DMS53 treated with DMSO at 0.1 percent for 48 hours (cell line): Measurements from ENCODE around the gene PRR5.
"Not testable (repeated sequence)": the region's sequence is repeated elsewhere in the genome, so short reads cannot be mapped to it uniquely, and the experiment has no call there.

Experiments used
- DNase-seq: peaks from one replicate; lab custom pipeline; 2025; ENCODE audit not compliant: unreplicated experiment; lab: John Stamatoyannopoulos, UW

PRR5 gene

DNA sequence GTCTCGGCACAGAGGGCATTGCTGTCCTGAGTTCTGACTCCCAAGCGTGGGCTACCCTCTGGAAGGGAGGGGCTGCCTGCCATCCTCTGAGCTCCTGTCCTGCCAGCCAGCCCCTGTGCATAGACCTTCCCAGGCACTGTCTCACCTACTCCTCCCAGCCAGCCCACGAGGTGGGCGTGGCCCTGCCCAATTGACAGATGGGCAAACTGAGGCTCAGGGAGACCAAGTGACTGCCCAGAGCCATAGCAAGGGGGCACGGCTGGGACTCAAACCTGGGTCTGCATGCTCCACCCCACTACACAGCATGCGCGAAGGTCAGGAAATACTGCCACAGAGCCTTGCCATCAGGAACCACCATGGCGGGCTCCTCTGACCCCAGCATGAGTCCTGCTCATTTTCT lies 29.4 kb upstream of the PRR5 start:
- no peak for DNase-seq

DNA sequence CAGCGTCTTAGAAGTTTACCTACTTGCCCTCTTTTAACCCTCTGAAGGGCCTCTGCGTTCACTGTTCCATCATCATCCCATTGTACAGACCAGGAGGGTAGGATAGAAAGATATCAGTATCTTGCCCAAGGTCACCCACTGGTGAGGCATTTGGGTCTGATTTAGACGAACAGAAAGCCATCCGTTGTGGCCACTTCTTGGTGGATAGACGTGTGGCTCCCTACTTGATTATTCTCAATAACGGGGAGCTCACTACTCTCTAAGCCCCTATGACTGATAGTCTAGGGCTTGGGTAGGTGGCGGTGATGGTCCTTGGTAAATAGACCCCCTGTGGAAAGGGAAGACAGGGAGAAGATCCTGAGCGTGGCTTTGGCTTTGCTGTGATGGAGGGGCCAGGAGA lies 28.6 kb upstream of the PRR5 start:
- DNase-seq = no peak

DNA sequence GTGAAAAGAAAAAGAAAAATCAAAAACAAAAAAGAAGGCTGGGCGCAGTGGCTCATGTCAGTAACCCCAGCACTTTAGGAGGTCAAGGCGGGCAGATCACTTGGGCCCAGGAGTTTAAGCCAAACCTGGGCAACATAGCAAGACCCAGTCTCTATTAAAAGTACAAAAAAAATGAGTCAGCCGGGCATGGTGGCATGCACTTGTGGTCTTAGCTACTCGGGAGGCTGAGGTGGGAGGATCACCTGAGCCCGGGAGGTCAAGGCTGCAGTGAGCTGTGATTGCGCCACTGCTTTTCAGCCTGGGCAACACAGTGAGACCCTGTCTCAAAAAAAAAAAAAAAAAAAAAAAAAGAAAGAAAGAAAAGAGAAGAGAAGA lies 26.0 kb upstream of the PRR5 start:
- not testable (repeated sequence) for DNase-seq

DNA sequence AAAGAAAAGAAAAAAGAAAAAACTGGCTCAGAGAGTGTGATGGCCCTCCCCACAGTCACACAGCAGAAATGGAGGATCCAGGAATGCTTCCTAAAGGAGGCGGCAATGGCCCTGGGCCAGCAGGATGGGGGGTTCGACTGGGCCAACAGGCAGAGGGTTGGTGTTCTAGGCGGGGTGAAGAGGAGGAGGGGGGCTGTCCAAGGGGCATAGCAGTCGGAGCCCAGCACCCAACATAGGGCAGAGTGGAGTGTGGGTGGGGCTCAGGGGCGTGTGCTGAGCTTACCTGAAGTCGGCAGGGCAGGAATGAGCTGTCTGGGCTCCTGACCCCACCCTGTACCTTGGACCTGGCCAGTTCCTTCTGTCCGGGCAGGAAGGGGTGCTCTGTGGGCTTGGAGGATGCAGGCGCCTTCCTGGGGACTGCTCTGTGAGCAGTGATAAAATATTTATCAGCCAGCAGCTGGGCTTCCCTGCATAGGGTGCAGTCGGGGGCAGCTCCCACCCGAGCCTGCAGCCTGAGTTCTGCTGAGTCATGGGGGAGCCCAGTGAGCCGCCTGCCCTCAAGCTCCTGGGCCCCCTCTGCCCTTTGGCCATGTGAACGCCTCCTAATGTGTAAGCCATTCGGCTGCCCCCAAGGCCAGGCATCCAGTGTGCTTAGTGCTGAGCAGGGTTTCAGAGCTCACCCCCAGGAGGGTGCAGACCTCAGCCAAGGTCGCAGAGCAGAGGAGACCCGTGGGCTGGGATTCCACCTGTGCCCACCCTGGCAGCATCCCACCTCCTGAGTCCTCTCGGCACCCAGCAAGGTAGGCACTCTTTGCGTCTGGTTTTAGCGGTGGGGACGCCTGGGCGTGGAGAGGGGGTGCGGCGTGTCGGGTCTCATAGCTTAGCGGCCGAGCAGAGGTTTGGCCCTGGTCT lies 25.3 kb upstream of the PRR5 start:
- no peak for DNase-seq

DNA sequence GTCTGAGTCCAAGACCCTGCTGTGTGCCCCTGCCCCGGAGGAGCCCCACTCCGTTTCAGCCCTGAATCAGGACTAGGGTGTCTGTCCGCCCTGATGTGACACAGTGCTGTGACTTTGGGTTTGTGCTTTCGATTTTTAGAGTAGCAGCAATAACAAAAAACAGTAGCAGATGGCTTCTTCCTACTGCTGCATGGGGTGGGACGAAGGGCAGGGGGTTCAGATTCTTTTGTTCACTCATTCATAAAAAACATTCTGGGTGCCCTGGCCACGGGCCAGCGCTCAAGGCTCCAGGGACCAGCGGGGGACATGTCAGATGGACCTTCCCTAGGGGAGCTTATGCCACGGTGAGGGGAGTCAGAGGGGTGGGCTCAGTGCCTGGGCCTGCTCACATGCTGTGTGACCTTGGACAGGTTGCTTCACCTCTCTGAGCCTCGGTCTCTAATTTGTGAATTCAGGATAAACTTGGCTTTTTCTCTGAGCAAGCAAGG lies 24.6 kb upstream of the PRR5 start:
- DNase-seq = no peak

DNA sequence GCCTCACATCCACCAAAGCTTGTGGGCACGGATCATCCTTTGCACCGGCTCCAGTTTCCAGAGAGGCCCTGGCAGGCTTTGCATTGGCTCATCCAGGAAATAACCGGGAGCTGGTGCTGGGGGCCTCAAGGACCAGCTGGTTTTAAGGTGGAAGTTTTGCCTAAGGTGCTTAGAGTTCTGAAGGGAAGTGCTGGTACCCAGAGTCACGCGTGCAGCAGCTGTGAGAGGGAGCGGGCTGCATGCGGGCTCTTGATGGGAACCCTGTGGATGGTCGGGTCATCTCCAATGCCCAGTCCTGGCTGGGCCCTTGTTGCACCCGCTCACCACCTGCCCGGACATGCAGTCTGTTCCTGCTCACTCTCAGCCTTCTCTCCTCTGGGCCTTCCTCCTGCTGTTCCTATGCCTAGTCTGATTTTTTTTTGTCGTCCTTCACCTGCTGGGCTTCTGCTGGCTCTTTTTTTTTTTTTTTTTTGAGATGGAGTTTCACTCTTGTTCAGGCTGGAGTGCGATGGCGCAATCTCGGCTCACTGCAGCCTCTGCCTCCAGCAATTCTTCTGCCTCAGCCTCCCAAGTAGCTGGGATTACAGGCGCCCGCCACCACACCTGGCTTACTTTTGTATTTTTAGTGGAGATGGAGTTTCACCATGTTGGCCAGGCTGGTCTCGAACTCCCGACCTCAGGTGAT lies 24.0 kb upstream of the PRR5 start:
- DNase-seq = no peak

DNA sequence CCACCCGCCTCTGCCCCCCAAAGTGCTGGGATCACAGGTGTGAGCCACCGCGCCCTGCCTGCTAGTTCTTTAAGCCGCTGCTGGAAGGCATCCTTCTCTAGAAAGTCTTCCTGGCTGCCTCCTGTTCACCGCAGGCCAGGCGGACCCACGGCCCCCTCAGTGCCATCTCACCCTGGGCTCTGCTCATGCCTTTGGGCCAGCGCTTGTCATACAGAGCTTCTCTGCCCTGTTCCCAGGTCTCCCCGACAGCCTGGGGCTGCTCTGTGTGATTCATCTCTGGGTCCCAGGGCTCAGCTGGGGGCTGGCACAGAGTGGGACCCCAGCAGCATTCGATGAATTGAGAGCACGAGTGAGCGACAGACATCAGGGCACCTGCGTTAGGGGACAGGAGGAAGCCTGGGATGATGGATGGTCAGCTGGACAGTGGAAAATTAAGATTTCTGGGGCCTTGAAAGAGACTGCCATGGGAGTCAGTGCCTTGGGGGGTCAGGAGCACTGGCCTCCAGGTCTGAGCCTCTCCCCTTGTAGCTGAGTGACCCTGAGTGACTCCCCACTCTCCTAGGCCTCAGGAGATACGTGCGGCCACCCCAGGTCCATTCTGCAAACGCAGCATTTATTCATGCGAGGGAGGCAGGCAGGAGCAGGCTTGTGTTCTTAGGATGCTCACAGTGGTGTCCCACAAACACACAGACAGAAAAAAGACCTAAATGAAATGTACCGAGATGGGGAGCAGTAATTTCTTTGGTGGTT lies 23.3 kb upstream of the PRR5 start:
- no peak for DNase-seq

DNA sequence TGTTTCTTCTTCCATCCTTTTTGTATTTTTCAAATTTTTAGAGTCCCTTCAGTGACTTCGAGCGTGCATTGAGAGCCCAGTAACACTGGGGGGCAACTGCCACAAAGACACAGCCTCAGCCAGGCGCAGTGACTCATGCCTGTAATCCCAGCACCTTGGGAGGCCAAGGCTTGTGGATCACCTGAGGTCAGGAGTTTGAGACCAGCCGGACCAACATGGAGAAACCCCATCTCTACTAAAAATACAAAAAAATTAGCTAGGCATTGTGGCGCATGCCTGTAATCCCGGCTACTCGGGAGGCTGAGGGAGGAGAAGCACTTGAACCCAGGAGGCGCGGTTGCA lies 22.7 kb upstream of the PRR5 start:
- not testable (repeated sequence) for DNase-seq

DNA sequence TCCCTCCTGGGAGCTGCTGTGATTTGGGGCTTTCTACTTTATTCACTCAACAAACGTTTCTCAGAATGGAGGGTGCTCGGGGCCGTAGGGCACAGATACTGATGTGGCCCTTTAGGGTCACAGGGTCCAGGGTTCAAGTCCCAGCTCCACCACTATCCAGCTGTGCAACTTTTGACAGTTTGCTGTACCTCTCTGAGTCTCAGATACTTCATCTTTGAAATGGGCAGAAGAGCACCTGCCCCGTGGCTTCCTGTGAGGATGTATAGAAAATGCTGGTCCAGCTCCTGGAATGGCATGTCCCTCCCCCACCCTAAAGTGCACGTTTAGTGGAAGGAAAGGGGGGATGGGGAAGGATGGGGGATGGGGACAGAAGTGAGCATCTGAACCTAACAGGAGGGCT lies 21.9 kb upstream of the PRR5 start:
- DNase-seq = no peak

DNA sequence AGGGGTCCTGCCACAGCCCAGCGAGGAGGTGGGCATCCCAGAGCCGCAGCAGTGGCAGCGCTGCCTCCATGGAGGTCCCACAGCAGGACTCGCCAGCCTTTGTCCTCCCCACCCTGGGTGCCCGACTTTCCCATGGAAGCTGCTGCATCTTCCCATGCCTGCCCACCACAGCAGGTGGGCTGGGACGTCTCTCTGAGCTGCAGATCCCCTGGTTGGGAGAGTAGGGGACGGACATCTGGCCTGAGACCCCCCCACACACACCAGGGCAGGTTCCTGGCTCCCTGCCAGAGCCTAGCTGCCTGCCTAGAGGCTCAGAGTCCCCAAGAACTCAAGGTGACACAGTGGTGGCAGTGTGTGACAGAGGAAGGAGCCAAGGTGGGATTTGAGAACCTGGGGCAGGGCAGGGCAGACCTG lies 21.5 kb upstream of the PRR5 start:
- no peak for DNase-seq

DNA sequence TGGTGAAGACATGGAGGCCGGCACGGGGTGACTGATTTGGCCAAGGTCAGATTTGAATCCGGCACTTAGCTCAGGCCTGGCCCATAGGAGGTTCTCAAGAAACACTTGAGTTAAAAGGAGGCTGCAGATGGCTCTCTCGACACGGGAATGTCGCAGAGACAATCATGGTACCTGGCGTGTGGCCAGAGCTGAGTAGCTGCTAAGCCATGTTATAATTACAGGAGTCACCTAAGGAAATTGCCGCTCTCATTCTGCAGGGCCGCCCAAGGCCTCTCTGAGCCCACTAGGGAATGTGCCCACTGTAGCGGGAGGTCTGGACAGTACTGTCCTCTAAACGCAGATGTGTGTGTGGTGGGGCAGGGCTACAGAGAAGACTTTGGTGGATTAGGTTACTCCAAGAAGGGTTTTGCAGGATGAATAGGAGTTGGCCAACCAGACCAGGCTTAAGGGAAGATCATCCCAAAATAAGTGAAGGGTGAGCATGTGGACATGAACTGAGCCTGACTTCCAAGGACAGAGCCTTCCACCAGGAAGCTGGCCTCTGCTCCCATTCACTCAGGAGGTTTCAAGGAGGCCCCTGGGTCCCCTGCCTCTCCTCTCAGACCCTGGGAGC lies 19.3 kb upstream of the PRR5 start:
- no peak for DNase-seq

DNA sequence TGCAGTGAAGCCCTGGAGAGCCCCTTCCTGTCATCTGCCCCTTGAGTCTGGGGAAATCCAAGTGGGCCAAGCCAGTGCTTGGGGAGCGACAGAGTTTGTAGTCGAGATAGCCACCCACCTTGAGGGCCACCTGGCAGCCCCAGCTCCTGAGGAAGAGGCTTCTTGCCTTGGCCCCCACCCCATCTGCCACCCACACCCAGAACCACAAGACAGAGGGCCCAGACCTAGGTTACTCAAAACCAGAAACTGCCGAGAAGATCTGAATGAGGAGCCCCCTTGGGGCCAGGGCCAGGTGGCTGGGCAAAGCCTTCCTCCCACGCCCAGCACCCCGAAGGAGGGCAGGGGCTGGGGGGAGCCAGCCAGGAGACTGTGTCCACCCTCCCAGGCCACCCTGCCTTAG lies 18.8 kb upstream of the PRR5 start:
- no peak for DNase-seq

DNA sequence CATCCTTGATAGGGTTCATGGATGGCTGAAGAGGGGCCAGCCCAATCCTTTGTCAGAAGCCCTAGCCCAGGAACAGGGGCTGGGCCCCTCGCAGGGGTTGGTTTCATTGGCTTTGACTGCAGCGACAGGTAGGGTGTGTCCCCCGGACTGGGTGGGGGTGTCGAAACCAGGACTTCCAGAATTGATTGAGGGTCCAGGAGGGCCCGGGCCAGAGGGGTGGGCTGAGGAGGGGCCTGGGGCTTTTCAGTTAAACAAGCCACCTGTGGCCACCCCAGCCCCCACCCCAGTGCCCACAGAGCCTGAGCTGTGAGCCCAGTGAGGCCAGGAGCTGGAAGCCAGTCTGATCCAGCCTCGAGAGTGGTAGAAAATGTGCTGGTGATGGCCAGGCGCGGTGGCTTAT lies 18.1 kb upstream of the PRR5 start:
- no peak for DNase-seq

DNA sequence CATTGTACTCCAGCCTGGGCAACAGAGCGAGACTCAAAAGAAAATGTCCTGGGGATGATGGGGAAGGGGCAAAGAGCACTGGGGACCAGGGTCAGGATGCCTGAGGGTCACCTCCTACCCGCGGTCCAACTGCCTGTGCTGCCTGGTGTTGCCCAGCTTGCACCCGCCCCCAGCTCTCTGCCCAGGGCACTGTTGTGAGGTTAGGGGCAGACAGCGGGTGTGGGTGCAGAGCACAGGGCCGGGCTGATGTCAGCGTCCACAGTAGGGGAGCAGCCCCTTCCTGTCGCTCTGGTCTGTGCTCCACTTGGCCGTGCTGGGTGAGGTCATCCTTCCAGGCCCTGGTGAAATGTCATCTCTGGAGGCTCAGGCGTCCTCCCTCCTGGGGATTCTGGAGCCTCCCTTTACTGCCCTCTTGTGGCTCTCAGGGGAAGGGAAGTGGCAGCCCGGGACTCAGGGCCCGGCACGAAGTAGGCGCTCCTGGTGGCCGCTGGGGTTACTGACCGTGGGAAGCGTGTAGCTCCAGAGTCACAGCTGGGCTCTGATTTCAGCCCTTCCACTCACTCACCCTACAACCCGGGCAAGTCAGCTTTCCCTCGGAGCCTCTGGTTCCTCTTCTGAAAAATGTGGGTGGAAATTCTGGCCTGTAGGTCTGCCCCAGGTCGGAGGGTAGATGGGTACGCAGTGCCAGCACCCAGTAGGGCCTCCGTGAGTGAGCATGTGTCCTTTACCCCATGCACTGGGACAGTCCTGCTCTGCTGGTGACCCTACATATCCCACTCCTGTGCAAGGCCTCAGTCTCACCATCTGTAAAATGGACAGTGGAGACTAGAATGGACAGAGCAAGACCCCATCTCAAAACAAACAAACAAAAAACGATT lies 17.3 kb upstream of the PRR5 start:
- DNase-seq = peak; percentile 82

DNA sequence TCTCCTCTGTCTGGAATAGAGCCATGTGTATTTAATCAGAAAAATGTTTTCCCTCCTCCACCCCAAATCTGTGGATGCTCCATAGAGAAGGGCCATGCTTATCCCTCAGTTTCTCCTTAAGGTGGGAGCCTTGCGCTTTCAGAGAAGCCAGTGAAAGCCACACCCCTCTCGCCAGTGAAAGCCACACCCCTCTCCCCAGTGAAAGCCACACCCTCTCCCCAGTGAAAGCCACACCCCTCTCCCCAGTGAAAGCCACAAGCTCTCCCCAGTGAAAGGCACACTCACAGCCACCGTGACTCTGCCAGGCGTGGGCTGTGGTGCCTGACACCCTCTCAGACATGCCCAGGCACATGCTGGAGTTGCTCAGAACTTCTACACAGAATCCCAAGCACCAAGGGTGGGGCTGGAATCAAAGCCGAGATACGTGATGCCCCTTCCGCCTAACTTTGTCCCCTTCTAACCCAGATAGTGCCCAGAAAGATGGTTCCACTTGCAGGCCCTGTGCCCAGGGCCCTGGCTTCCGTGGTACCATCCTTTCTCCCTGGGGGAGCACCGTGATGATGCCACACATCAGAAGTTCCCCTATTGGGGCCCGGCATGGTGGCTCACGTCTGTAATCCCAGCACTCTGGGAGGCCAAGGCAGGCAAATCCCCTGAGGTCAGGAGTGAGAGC lies 16.5 kb upstream of the PRR5 start:
- no peak for DNase-seq

DNA sequence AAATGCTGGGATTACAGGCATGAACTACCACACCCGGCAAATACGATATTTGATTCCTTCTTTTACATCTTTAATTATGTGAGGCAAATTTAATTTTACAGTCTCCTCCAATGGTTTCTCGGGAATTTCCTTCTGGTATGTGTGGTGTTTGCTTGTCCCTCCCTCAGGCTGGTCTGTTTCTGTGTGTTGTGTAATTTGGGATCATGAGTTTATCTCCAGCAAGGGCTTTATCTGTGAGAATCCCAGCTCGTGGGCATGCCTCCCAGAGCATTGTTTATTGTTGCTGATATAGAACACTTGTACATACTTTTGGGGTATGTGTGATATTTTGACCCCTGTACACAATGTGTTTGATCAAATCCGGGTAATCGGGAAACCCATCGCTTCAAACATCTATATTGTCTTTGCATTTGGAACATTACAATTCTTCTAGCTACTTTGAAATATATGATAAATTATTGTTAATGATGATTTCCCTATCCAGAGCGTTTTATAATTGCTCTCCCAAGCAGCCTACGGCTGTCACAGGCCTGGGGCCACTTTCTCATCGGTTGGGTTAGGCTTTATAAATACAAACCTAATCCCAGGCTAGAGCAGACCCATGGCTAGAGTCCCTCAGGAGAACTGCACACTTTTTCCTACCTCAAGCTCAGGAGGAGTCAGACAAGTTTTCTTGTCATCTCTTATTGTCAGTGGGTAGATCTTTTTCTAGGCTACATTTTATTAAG lies 15.0 kb upstream of the PRR5 start:
- DNase-seq = no peak

DNA sequence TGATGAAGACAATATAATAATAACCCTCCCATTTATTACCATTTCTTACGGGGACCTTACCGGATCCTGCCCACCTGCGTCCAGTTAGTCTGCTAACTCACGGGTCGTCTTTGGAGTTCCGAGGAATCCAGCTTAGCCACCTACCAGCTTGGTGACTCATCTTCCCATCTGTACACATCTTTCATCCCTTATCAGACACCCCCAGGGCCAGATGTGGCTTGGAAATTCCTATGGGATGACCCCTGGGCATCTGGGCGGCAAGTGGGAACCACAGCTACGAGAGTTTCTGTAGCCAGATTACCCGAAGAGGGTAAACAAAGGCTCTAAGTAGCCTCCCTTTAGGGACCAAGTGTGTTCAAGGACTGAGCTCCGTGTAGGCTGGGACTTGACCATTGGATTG lies 12.8 kb upstream of the PRR5 start:
- DNase-seq = no peak

DNA sequence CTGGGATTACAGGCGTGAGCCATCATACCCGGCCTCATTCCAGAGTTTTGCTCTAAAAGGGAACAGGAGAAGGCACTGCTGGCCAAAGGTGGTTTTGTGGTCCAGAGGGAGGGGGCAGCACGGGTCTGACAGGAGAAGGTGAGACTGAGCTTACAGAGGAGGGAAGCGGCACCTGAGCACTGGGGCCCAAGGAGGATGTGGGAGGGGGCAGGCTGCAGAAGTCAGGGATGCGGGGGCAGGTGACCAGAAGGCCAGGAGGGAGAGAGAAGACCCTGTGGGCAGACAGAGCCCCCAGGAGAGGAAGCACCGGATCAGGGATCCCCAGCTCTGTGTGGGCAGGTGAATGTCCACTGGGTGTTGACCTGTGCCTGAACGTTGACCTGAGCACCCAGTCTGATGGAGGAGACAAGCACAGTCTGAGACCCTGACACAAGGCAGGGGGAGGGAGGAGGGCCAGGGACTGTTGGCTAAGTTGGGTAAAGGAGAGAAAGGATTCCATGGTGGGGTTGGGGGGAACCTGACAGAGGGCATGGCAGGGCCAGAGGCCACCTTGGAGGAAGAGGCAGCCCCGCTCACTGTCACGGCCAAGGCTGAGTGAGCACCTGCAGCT lies 12.0 kb upstream of the PRR5 start:
- DNase-seq = no peak
